Right lung (tissue), 5 donors: ENCODE measurements around the gene WDR48. TPM values are rescaled to one million over a fixed set of nuclear protein-coding genes. Genes with fewer than 3 reads are reported as not detected.

Experiments used
- DNase-seq, 2 donors: peaks; one replicate each; pipeline ENCODE4 v3.0.0-alpha.2; 2013
- polyA plus RNA-seq, 5 donors: library from polyadenylated mRNA; unstranded; fragments of 120-200 nt; gene quantifications; one replicate each; pipeline versions ENCODE4 v1.2.1 to v1.2.3, GENCODE V29; 2013; ENCODE audit warnings: inconsistent platforms in 1 of 5, low replicate concordance in 1 of 5; ENCODE audit not compliant: insufficient read length in 5 of 5, insufficient read depth in 1 of 5

The WDR48 gene
- polyA plus RNA-seq, 5 donors = 45.2 to 90.9 (median 84.8) TPM

GRCh38 chr3:39118931-39119660, 67.3 kb downstream of the WDR48 start:
- no peak for DNase-seq

- DNase-seq = no peak
Observed at GRCh38 chr3:39121621-39122020, 69.8 kb downstream of the WDR48 start.

DNA sequence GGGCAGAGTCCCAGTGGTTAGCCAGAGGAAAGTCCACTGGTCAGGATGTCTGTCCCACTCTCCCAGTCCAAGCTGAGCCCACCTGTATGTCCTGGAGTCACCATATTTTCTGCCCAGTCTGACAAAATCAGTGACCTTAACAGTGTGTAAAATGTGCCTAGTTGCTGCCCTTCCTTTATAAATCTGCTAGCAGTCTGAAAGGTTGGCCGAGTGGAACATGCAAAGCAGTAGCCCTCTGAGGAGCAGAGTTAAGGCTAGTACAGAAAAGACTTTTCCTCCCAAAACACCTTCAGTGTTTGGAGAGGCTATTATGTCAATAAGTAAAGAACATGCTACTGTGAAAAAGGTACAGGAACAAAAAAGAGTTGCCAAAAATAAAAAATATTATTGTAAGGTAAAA, 71.0 kb downstream of the WDR48 start:
- no peak for DNase-seq

DNA sequence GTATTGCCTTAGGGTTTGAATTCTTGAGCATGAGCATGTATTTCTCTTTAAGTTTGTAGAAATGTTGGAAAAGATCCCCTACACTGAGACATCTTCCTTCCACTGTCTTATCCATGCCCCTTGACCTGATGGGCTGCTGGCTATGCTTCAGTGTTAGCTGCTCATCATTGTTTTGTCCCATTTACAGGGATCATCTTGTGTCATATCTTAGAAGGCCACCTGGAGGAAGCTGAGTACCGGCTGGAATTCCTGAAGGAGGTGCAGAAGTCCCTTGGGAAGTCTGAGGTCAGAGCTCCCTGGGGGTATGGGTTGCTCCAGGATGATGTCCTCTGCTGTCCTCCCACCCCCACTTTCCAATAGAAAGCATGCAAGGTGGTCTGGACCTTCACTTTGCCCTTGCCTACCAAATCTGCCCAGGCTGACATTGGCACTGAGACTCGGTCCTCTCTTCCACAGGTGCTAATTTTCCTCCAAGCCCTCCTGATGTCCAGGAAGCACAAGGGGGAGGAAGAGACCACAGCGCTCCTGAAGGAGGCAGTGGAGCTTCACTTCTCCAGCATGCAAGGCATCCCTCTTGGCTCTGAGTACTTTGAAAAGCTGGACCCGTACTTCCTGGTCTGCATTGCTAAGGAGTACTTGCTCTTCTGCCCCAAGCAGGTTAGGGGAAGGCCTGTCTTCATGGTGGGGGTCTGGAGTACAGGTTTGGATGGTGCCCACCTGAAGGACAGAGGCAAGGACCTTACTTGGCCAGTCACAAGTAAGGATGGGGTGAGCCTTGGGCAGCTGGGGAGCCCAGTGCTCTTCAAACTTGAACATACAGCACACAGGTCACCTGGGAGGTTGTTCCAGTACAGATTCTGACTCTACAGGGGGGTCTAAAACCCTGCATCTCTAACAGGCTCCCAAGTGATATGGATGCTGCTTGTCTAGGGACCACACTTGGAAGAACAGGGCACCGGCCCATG, 73.3 kb downstream of the WDR48 start:
- DNase-seq = peak in 1 of 2 donors; percentile 32

DNA sequence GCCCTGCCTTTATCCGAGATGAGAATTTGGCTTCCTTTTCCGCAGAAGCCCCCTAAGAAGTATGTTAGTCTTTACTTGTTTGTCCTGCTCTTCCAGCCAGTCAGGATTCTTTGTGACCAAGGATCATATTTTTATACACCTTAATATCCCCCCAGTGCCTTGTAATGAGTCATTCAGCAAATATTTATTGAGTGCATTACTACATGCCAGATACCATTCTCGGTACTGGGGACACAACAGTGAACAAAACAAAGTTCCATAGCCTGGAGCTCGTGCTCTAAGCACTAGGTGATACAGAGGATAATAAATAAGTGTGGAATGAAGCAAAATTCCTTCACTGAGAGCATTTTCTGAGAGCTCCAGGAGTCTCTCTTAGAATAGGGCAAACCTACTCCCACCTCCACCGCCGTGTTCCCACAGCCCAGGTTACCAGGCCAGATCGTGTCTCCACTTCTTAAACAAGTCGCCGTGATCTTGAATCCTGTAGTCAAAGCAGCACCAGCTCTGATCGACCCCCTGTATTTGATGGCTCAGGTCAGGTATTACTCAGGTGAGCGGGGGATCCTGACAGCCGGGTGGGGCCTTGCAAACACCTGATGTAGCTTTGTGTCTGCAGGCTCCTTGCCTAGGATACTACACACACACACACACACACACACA, 74.2 kb downstream of the WDR48 start:
- peak in 1 of 2 donors; percentile 23 for DNase-seq

DNA sequence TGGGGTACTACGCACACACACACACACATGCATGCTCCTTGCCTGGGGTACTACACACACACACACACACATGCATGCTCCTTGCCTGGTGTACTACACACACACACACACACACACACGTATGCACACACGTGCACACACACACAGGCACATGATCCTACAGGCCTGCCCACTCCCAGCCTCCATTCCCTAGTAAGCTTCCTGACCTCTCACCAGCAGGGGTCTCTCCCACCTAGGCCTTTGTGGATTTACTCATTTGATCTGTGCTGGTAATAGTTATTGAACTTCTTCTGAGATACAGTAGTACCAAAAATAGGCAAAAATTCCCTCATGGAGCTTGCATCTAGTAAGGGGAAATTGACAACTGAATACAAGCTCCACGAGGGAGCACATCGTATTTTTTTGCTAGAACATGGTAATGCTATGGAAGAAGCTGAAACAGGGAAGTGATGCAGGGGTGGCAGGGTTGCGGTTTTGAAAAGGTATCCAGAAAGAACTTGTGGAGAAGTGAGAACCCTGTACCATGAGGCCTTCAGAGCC, 74.8 kb downstream of the WDR48 start:
- peak in 1 of 2 donors; percentile 40 for DNase-seq

DNA sequence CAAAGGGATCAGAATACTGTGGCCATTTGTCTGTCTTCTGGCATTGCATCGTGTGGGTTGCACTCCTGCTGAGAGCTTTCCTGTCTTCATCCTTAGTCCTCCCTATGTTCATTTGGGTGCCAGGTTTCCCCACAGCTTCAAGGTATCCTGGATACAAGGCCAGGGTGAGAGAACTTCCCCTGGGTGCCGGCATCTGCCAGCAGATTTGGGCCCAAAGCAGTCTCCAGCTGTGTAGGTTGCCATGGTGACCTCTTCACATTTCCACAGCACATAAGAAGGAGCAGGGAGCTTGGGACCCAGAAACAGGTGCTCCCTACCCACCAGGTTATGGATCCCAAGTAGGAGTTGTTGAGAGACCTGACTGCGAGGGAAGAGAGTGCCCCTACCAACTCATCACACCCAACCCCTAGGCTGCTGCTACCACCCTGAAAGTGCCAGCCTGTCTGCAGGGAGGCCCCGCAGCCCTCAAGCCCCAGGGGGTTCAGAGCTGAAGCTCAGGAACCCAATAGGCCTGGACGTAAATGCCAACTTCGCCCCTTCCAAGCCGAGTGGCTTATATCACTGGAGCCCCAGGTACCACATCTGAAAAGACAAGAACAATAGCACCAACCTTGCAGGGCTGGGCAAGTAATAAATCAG, 75.6 kb downstream of the WDR48 start:
- DNase-seq = no peak

GRCh38 chr3:39127908-39128304, 76.1 kb downstream of the WDR48 start:
- no peak for DNase-seq

DNA sequence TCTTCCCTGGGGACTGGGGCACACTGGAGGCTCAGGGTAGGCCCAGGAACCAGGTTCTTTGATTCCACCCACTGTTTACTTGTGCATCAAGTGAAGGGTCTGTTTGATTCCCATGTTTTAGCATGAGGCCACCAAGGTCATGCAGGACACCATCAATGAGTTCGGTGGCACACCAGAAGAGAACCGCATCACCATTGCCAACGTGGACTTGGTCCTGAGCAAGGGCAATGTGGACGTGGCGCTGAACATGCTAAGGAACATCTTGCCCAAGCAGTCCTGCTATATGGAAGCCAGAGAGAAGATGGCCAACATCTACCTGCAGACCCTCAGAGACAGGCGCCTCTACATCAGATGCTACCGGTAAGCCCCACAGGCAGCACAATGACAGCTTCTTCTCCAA, 77.1 kb downstream of the WDR48 start:
- no peak for DNase-seq

DNA sequence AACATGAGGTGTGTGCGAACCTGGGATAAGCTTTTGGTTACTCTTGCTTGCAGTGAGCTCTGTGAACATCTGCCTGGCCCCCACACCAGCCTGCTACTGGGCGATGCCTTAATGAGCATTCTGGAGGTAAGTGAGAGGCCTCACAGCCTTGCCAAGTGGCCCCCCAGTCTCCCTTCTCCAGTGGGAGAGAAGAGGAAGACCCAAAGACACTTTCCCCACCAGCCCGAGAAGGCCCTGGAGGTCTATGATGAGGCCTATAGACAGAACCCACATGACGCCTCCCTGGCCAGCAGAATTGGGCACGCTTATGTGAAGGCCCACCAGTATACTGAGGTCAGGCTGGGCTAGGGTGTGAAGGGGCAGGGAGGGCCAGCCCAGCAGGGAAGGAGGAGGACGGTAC, 78.2 kb downstream of the WDR48 start:
- no peak for DNase-seq

DNA sequence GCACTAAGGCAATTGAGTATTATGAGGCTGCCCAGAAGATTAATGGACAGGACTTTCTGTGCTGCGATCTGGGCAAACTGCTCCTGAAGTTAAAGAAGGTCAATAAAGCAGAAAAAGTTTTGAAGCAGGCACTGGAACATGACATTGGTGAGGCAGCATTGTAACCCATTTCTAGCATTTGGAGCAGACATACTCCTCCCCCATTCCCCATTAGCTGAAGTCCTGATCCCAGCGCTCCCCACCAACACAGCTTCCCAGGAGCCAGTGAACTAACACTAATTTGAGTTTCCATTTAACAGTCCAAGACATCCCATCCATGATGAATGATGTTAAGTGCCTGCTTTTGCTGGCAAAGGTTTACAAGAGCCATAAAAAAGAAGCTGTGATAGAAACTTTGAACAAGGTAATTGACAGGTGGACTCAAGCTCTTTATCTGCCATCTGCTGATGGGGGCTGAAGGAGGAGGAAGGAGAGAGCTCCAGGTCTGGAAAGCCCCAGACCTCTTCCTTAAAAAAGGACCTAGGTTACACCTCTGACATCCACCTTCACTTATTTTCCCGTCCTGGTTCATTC, 79.0 kb downstream of the WDR48 start:
- no peak for DNase-seq

DNA sequence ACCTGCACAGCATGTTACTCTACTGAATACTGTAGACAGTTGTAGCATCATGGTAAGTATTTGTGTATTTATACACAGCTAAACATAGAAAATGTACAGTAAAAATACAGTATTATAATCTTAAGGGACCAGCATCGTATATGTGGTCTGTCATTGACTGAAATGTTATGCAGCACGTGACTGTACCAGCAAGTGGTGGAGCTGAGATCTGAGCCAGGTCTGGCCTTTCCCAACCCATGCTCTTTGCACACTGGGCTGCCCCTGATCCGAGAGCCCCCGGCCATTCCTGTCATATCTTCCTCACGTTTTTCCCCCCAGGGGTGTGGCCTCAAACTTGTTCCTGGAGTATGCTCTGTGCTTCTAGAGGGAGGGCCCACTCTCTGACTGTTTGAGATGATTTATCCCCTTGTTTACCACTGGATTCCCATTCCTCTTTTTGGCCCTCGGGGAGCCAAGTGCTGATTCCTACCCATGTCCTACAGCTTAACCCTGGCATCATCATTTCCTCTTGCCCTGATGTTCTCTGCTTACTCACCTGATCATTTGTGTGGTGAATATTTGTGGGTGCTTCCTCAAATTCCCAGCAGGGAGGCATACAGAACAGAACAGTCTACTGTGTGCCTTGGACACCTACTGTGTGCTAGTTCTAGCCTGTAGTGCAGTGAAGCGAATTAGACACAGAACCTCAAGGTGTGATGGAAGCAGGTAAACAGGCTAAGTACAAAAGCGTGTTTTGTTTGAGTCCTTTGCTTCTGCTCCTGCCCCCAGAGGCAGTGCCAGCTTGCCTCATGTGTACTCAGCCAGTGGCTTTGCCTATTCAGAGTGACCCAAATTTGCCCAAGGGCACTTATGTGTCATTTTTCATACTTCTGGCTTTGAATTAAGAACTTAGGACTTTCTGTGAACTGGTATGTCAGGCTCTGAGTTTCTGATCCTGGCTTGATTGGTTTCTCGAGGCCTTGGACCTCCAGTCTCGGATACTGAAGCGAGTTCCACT, 80.6 kb downstream of the WDR48 start:
- DNase-seq = no peak

GRCh38 chr3:39133093-39133490, 81.3 kb downstream of the WDR48 start:
- DNase-seq = no peak

DNA sequence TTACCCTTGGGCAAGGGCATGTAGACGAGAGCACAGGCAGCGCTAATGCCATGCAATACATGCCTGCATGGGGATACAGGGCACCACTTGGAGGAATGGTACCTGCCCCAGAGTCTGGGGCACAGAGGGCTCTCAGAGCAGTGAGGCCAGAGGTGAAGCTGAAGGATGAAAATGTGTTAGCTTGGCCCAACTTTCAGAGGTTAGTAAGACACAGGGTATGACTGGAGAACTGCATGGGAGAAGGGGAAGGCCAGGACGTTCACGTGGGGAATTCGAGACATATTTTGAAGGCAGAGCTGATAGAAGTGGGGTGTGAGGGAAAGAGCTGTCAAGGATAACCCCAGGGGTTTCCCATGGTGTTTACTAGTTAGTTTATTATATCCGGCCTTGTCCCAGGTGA, 82.0 kb downstream of the WDR48 start:
- no peak for DNase-seq

DNA sequence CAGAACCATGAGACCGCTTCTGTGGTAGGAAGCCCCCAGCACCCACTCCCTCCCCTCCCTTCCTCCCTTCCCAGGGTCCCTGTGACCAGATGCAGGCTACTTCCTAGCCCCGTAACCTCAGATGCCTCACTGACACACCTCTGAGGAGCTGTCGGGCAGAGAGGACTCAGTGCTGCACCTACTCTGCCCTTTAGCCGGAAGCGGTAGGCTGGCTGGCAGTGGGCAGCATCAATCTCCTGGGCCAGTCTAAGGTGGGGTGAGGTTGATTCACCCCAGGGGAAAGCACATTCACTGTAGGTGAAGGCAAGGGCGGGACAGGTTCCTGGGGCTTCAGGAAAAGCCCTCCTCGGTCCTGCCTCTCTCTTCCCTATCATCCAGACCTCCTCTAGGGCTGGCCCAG, 82.5 kb downstream of the WDR48 start:
- no peak for DNase-seq

DNA sequence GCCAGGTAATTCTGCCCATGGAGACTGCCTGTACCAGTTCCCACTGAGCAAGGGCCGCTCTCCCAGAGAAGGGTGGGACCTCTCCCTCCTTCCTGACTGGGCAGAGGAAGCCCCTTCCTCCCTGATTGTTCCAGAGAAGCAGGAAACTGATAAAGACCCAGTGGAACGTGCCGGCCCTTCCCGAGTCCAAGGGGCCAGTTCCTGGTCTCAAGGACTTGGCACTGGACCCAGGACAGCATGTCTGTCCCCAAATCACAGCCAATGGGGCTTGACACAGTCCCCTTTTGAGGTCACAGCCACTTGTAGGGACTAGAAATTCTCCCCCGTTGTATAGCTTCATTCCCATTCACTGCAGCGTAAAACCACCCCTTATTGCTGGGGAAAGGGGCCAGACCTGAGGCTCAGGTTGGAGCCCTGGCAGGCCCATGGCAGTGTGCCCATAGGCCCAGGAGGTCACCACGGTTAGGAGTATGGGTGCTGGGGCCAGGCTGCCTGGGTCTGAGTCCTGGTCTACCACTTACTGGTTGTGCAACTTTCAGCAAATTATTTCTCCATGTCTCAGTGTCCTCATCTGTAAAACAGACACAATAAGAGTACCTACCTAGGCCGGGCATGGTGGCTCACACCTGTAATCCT, 83.5 kb downstream of the WDR48 start:
- no peak for DNase-seq

DNA sequence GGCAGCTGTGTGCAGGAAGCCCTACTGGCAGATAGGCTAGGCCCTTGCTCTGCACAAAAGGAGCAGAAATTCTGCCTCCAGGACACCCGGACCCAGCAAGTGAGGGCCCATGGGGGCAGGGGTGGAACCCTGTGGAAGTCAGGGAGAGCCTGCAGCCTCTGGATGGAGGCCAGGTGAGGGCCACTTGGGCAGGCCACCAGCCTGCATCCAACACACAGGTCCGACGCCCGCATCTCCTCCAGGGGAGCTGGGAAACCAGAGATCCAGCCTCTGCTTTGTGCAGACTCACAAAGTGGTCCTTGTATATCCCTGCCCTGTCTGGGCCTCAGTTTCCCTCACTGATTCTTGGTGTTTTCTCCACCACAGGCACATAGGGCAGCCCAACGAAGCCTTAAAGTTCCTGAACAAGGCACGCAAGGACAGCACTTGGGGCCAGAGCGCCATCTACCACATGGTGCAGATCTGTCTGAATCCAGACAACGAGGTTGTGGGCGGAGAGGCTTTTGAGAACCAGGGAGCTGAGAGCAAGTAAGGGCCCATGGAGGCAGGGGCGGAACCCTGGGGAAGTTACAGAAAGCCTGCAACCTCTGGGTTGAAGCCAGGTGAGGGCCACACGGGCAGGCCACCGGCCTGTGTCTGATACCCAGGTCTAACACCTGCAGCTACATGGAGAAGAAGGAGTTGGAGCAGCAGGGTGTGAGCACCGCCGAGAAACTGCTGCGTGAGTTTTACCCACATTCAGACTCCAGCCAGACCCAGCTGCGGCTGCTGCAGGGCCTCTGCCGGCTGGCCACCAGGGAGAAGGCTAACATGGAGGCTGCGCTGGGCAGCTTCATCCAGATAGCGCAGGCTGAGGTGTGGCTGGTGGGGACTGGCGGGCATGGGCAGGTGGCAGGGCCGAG, 85.0 kb downstream of the WDR48 start:
- DNase-seq = no peak

DNA sequence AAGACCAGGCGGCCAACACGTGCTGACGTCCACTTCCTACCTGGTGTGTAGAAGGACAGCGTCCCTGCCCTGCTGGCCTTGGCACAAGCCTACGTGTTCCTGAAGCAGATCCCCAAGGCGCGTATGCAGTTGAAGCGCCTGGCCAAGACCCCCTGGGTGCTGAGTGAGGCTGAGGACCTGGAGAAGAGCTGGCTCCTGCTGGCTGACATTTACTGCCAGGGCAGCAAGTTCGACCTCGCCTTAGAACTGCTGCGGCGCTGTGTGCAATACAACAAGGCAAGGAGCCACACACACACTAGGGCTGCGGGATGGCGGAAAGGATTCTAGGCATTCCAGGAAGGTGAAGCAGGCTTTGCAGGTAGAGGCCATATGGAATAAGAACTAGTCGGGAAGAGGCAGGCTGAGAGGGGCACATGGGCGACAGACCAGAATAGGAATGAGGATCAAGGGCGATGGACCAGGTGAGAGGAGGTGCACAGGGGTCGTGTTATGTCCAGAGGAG, 85.7 kb downstream of the WDR48 start:
- no peak for DNase-seq
